ENCODE results near the gene RAB11FIP4.

Gene RAB11FIP4

GRCh38 chr17:31470592-31470991, 79.1 kb downstream of the RAB11FIP4 start:
- no peak for DNase-seq (ENCODE audit: extremely low spot score)
- CTCF ChIA-PET, result interaction anchor here (1.0 kb wide), 1 partner anchor 54 kb away, joined by 3 read pairs; no protein-coding TSS in a partner anchor
- POLR2A ChIA-PET, result no interaction called here

GRCh38 chr17:31472137-31472536, 80.7 kb downstream of the RAB11FIP4 start:
- no peak for DNase-seq (ENCODE audit: extremely low spot score)
- CTCF ChIA-PET, result interaction anchor here (1.1 to 2.1 kb wide), 2 partner anchors 35 to 38 kb away, joined by 3 to 7 read pairs; no protein-coding TSS in a partner anchor
- POLR2A ChIA-PET, result no interaction called here
- TF ChIP-seq CTCF (IDR thresholded peaks at IDR 0.05; ENCODE audit: control extremely low read depth, extremely low read depth, low read depth, missing control alignments), result no peak

More at GRCh38 chr17:31470592-31470991, 79.1 kb downstream of the RAB11FIP4 start:
- TF ChIP-seq CTCF (IDR thresholded peaks at IDR 0.05; ENCODE audit: control extremely low read depth, extremely low read depth, low read depth, missing control alignments), result no peak

- POLR2A ChIA-PET, result no interaction called here
- DNase-seq (ENCODE audit: extremely low spot score), result no peak
- CTCF ChIA-PET, result interaction anchor here (0.9 to 1.2 kb wide), 2 partner anchors 12 to 39 kb away, joined by 3 read pairs; no protein-coding TSS in a partner anchor
- TF ChIP-seq CTCF (IDR thresholded peaks at IDR 0.05; ENCODE audit: control extremely low read depth, extremely low read depth, low read depth, missing control alignments), result no peak
Measured at GRCh38 chr17:31475378-31476162, 84.1 kb downstream of the RAB11FIP4 start.

- POLR2A ChIA-PET, result no interaction called here
- DNase-seq (ENCODE audit: extremely low spot score), result no peak
- no peak for TF ChIP-seq CTCF (IDR thresholded peaks at IDR 0.05; ENCODE audit: control extremely low read depth, extremely low read depth, low read depth, missing control alignments)
- CTCF ChIA-PET, result interaction anchor here (1.2 to 1.4 kb wide), 2 partner anchors 11 to 39 kb away, joined by 3 to 4 read pairs; no protein-coding TSS in a partner anchor
Measured at GRCh38 chr17:31476525-31477416, 85.3 kb downstream of the RAB11FIP4 start.

- CTCF ChIA-PET, result interaction anchor here (1.4 to 1.7 kb wide), 2 partner anchors 9 to 40 kb away, joined by 4 to 6 read pairs; no protein-coding TSS in a partner anchor
- POLR2A ChIA-PET, result interaction anchor here (0.6 kb wide), 1 partner anchor 34 kb away, joined by 4 read pairs; no protein-coding TSS in a partner anchor
- no peak for DNase-seq (ENCODE audit: extremely low spot score)
- TF ChIP-seq CTCF (IDR thresholded peaks at IDR 0.05; ENCODE audit: control extremely low read depth, extremely low read depth, low read depth, missing control alignments), result no peak
Measured at GRCh38 chr17:31477417-31478055, 86.1 kb downstream of the RAB11FIP4 start.

- no peak for TF ChIP-seq CTCF (IDR thresholded peaks at IDR 0.05; ENCODE audit: control extremely low read depth, extremely low read depth, low read depth, missing control alignments)
- DNase-seq (ENCODE audit: extremely low spot score), result no peak
- POLR2A ChIA-PET, result no interaction called here
- CTCF ChIA-PET, result interaction anchor here (1.7 kb wide), 1 partner anchor 11 kb away, joined by 6 read pairs; no protein-coding TSS in a partner anchor
Measured at GRCh38 chr17:31479062-31479408, 87.6 kb downstream of the RAB11FIP4 start.
